Measurements from ENCODE around the gene OAS2. TPM values are rescaled to one million over a fixed set of nuclear protein-coding genes. Genes with fewer than 3 reads are reported as not detected.

The OAS2 gene
- total RNA-seq, 1 donor from 2014 or later: 8.0 TPM

- intact Hi-C loops (cut with DNase I): no loop called here
These were observed 7.9 kb upstream of the OAS2 start for GRCh38 chr12:112970391-112970790.

GRCh38 chr12:112971248-112971647 lies 7.1 kb upstream of the OAS2 start:
- no peak overlapping the region for H3K27ac ChIP-seq
- no peak for DNase-seq (ENCODE audit: low spot score in 2 of 2)
- H3K9me3 ChIP-seq: no peaks in the 10 kb centered on the region
- intact Hi-C loops (cut with DNase I): no loop called here
- no peak overlapping the region for H3K4me3 ChIP-seq
- no peak for TF ChIP-seq CTCF (IDR thresholded peaks at IDR 0.05)
- no peaks in the 10 kb centered on the region for H3K4me1 ChIP-seq
- peaks cover 3 to 5% of the 10 kb centered on the region in 2 donors for H3K36me3 ChIP-seq
- H3K27me3 ChIP-seq: no peaks in the 10 kb centered on the region

More at GRCh38 chr12:112970391-112970790, 7.9 kb upstream of the OAS2 start:
- Histone ChIP-seq H3K27ac (no peak overlapping the region), H3K27me3 (no peaks in the 10 kb centered on the region), H3K9me3 (no peaks in the 10 kb centered on the region), H3K4me3 (no peak overlapping the region), H3K36me3 (peaks cover 3 to 11% of the 10 kb centered on the region in 2 donors), H3K4me1 (no peaks in the 10 kb centered on the region)
- TF ChIP-seq CTCF (IDR thresholded peaks at IDR 0.05): no peak
- no peak for DNase-seq (ENCODE audit: low spot score in 2 of 2)

- intact Hi-C loops (cut with DNase I): no loop called here
- peaks cover 0 to 5% of the 10 kb centered on the region in 2 donors for H3K36me3 ChIP-seq
- no peak for TF ChIP-seq CTCF (IDR thresholded peaks at IDR 0.05)
- no peak overlapping the region for H3K4me3 ChIP-seq
- H3K27me3 ChIP-seq: no peaks in the 10 kb centered on the region
- peaks cover 0 to 2% of the 10 kb centered on the region in 2 donors for H3K4me1 ChIP-seq
- no peak for DNase-seq (ENCODE audit: low spot score in 2 of 2)
- no peak overlapping the region for H3K27ac ChIP-seq
- no peaks in the 10 kb centered on the region for H3K9me3 ChIP-seq
These were observed 5.1 kb upstream of the OAS2 start for GRCh38 chr12:112973011-112973735.

GRCh38 chr12:112973818-112974231 lies 4.5 kb upstream of the OAS2 start:
- intact Hi-C loops (cut with DNase I): no loop called here
- no peaks in the 10 kb centered on the region for H3K9me3 ChIP-seq
- H3K4me1 ChIP-seq: peaks cover 0 to 2% of the 10 kb centered on the region in 2 donors
- no peak for DNase-seq (ENCODE audit: low spot score in 2 of 2)
- peaks cover 0 to 5% of the 10 kb centered on the region in 2 donors for H3K36me3 ChIP-seq
- no peaks in the 10 kb centered on the region for H3K27me3 ChIP-seq
- no peak overlapping the region for H3K4me3 ChIP-seq
- TF ChIP-seq CTCF (IDR thresholded peaks at IDR 0.05): no peak
- no peak overlapping the region for H3K27ac ChIP-seq

- peaks cover 0 to 2% of the 10 kb centered on the region in 2 donors for H3K4me1 ChIP-seq
- H3K36me3 ChIP-seq: no peaks in the 10 kb centered on the region
- DNase-seq (ENCODE audit: low spot score in 2 of 2): no peak
- no peaks in the 10 kb centered on the region for H3K27me3 ChIP-seq
- TF ChIP-seq CTCF (IDR thresholded peaks at IDR 0.05): no peak
- intact Hi-C loops (cut with DNase I): no loop called here
- H3K9me3 ChIP-seq: no peaks in the 10 kb centered on the region
- no peak overlapping the region for H3K27ac ChIP-seq
- H3K4me3 ChIP-seq: no peak overlapping the region
These were observed 3.4 kb upstream of the OAS2 start for GRCh38 chr12:112974904-112975303.
